ENCODE data around the gene PARD3B. TPM values are rescaled to one million over a fixed set of nuclear protein-coding genes. Genes with fewer than 3 reads are reported as not detected.

The PARD3B gene
- total RNA-seq, 1 donor from 2014 or later, result 8.4 TPM

- no peak for DNase-seq (ENCODE audit: low read depth, low spot score)
These were observed 779.1 kb downstream of the PARD3B start for GRCh38 chr2:205324355-205324754.

GRCh38 chr2:205333351-205333750 is 788.1 kb downstream of the PARD3B start:
- DNase-seq (ENCODE audit: low read depth, low spot score), result no peak

- DNase-seq (ENCODE audit: low read depth, low spot score), result no peak
These were observed 792.0 kb downstream of the PARD3B start for GRCh38 chr2:205337274-205337673.

GRCh38 chr2:205338156-205338555 is 792.9 kb downstream of the PARD3B start:
- no peak for DNase-seq (ENCODE audit: low read depth, low spot score)

- no peak for DNase-seq (ENCODE audit: low read depth, low spot score)
These were observed 797.8 kb downstream of the PARD3B start for GRCh38 chr2:205343103-205343502.

GRCh38 chr2:205346649-205347048 is 801.4 kb downstream of the PARD3B start:
- no peak for DNase-seq (ENCODE audit: low read depth, low spot score)

GRCh38 chr2:205347899-205348298 is 802.6 kb downstream of the PARD3B start:
- no peak for DNase-seq (ENCODE audit: low read depth, low spot score)

- DNase-seq (ENCODE audit: low read depth, low spot score), result no peak
These were observed 806.8 kb downstream of the PARD3B start for GRCh38 chr2:205352094-205352493.

- no peak for DNase-seq (ENCODE audit: low read depth, low spot score)
These were observed 807.3 kb downstream of the PARD3B start for GRCh38 chr2:205352593-205352992.

GRCh38 chr2:205357732-205358131 is 812.5 kb downstream of the PARD3B start:
- DNase-seq (ENCODE audit: low read depth, low spot score), result no peak

GRCh38 chr2:205358351-205358815 is 813.1 kb downstream of the PARD3B start:
- DNase-seq (ENCODE audit: low read depth, low spot score), result no peak

GRCh38 chr2:205361272-205361671 is 816.0 kb downstream of the PARD3B start:
- no peak for DNase-seq (ENCODE audit: low read depth, low spot score)

- DNase-seq (ENCODE audit: low read depth, low spot score), result no peak
These were observed 816.7 kb downstream of the PARD3B start for GRCh38 chr2:205361970-205362369.

- no peak for DNase-seq (ENCODE audit: low read depth, low spot score)
These were observed 819.0 kb downstream of the PARD3B start for GRCh38 chr2:205364261-205364660.

- DNase-seq (ENCODE audit: low read depth, low spot score), result no peak
These were observed 821.2 kb downstream of the PARD3B start for GRCh38 chr2:205366336-205367060.

GRCh38 chr2:205367331-205367935 is 822.2 kb downstream of the PARD3B start:
- no peak for DNase-seq (ENCODE audit: low read depth, low spot score)

GRCh38 chr2:205369813-205370212 is 824.5 kb downstream of the PARD3B start:
- DNase-seq (ENCODE audit: low read depth, low spot score), result no peak

- no peak for DNase-seq (ENCODE audit: low read depth, low spot score)
These were observed 825.5 kb downstream of the PARD3B start for GRCh38 chr2:205370726-205371125.

- DNase-seq (ENCODE audit: low read depth, low spot score), result no peak
These were observed 826.9 kb downstream of the PARD3B start for GRCh38 chr2:205372141-205372540.

- DNase-seq (ENCODE audit: low read depth, low spot score), result no peak
These were observed 830.5 kb downstream of the PARD3B start for GRCh38 chr2:205375461-205376448.

GRCh38 chr2:205377324-205377723 is 832.0 kb downstream of the PARD3B start:
- no peak for DNase-seq (ENCODE audit: low read depth, low spot score)

- no peak for DNase-seq (ENCODE audit: low read depth, low spot score)
These were observed 838.3 kb downstream of the PARD3B start for GRCh38 chr2:205383601-205384000.
